Colonic mucosa (tissue), 4 donors: ENCODE measurements around the gene GLP1R. TPM values are rescaled to one million over a fixed set of nuclear protein-coding genes. Genes with fewer than 3 reads are reported as not detected.

Experiments used
- DNase-seq: peaks from one replicate; pipeline ENCODE4 v3.0.0-alpha.2; 2020
- H3K27ac ChIP-seq: fragments of 200-600 bp; one replicate; pipeline ENCODE4 v1.8.0; 2021
- H3K27me3 ChIP-seq: fragments of 200-600 bp; one replicate; pipeline ENCODE4 v1.8.0; 2021
- H3K36me3 ChIP-seq: fragments of 200-600 bp; one replicate; pipeline ENCODE4 v1.8.0; 2021
- H3K4me1 ChIP-seq: fragments of 200-600 bp; one replicate; pipeline ENCODE4 v1.8.0; 2021; ENCODE audit warnings: mild to moderate bottlenecking
- H3K4me3 ChIP-seq: fragments of 200-600 bp; one replicate; pipeline ENCODE4 v1.8.0; 2021
- H3K9ac ChIP-seq, 2 donors: one replicate each; pipeline ENCODE4 v1.7.0; 2013; ENCODE audit warnings: control low read depth in 2 of 2, low read depth in 2 of 2, low read length in 2 of 2
- H3K9me3 ChIP-seq: fragments of 200-600 bp; one replicate; pipeline ENCODE4 v1.8.0; 2021
- intact Hi-C: fragments of 100-400 bp; cut with DNase I; formaldehyde crosslinking; loops from one replicate; pipeline ENCODE4 v1.14.1; 2022
- total RNA-seq, 2 donors: library from RNA; stranded (reverse); fragmentation: NEBNext Ultra II Directional in 1 of 2; extraction: Animal tissue kit (Norgen Biotek cat#: 25700) in 1 of 2; gene quantifications; one replicate each; pipeline ENCODE4 v1.2.1, GENCODE V29; 2021
- TF ChIP-seq, protein P1 (sequence below): fragments of 200-600 bp; IDR thresholded peaks from one replicate; pipeline ENCODE4 v1.8.0; 2022; ENCODE audit warnings: antibody characterized with exemption, mild to moderate bottlenecking
- donor health status: healthy.
- donor health status: DM: no; HTN: no; CAD: no.
- donor health status: DM: no; HTN: no; CAD: no.

The GLP1R gene
- total RNA-seq, 2 donors from 2014 or later = not detected

- intact Hi-C loops = no loop called here
- Histone ChIP-seq H3K4me3 (no peak overlapping the region), H3K9ac (no peak overlapping the region), H3K27me3 (no peaks in the 10 kb centered on the region), H3K36me3 (no peaks in the 10 kb centered on the region), H3K4me1 (no peaks in the 10 kb centered on the region), H3K27ac (no peak overlapping the region), H3K9me3 (no peaks in the 10 kb centered on the region)
- no peak for DNase-seq
- TF ChIP-seq, protein P1, sequence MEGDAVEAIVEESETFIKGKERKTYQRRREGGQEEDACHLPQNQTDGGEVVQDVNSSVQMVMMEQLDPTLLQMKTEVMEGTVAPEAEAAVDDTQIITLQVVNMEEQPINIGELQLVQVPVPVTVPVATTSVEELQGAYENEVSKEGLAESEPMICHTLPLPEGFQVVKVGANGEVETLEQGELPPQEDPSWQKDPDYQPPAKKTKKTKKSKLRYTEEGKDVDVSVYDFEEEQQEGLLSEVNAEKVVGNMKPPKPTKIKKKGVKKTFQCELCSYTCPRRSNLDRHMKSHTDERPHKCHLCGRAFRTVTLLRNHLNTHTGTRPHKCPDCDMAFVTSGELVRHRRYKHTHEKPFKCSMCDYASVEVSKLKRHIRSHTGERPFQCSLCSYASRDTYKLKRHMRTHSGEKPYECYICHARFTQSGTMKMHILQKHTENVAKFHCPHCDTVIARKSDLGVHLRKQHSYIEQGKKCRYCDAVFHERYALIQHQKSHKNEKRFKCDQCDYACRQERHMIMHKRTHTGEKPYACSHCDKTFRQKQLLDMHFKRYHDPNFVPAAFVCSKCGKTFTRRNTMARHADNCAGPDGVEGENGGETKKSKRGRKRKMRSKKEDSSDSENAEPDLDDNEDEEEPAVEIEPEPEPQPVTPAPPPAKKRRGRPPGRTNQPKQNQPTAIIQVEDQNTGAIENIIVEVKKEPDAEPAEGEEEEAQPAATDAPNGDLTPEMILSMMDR = no peak
Observed at GRCh38 chr6:39095578-39095977, 47.0 kb downstream of the GLP1R start.

GRCh38 chr6:39100358-39100757 lies 51.8 kb downstream of the GLP1R start:
- no peak for DNase-seq
- no peaks in the 10 kb centered on the region for H3K36me3 ChIP-seq
- no peak overlapping the region for H3K4me3 ChIP-seq
- TF ChIP-seq, protein P1 = no peak
- intact Hi-C loops = no loop called here
- no peak overlapping the region for H3K9ac ChIP-seq
- no peaks in the 10 kb centered on the region for H3K27me3 ChIP-seq
- H3K9me3 ChIP-seq = no peaks in the 10 kb centered on the region
- no peak overlapping the region for H3K27ac ChIP-seq
- H3K4me1 ChIP-seq = no peaks in the 10 kb centered on the region

- Histone ChIP-seq H3K27ac (no peak overlapping the region), H3K36me3 (no peaks in the 10 kb centered on the region), H3K9me3 (no peaks in the 10 kb centered on the region), H3K4me3 (no peak overlapping the region), H3K27me3 (no peaks in the 10 kb centered on the region), H3K4me1 (no peaks in the 10 kb centered on the region), H3K9ac (no peak overlapping the region)
- DNase-seq = no peak
- TF ChIP-seq, protein P1 = no peak
- intact Hi-C loops = no loop called here
Observed at GRCh38 chr6:39102071-39102820, 53.7 kb downstream of the GLP1R start.

- TF ChIP-seq, protein P1 = no peak
- H3K36me3 ChIP-seq = no peaks in the 10 kb centered on the region
- H3K9me3 ChIP-seq = no peaks in the 10 kb centered on the region
- H3K9ac ChIP-seq = no peak overlapping the region
- H3K4me3 ChIP-seq = no peak overlapping the region
- no peaks in the 10 kb centered on the region for H3K4me1 ChIP-seq
- H3K27me3 ChIP-seq = no peaks in the 10 kb centered on the region
- intact Hi-C loops = no loop called here
- no peak for DNase-seq
- no peak overlapping the region for H3K27ac ChIP-seq
Observed at GRCh38 chr6:39102821-39103136, 54.2 kb downstream of the GLP1R start.

- Histone ChIP-seq H3K27ac (no peak overlapping the region), H3K9me3 (no peaks in the 10 kb centered on the region), H3K4me3 (no peak overlapping the region), H3K27me3 (no peaks in the 10 kb centered on the region), H3K36me3 (no peaks in the 10 kb centered on the region), H3K4me1 (no peaks in the 10 kb centered on the region), H3K9ac (no peak overlapping the region)
- no peak for DNase-seq
- TF ChIP-seq, protein P1 = no peak
- intact Hi-C loops = no loop called here
Observed at GRCh38 chr6:39104528-39104927, 55.9 kb downstream of the GLP1R start.
